Endodermal cell (in vitro differentiated cells): ENCODE measurements around the gene ADGRG7. TPM values are rescaled to one million over a fixed set of nuclear protein-coding genes. Genes with fewer than 3 reads are reported as not detected.

Experiments
- DNase-seq: peaks from one replicate; pipeline ENCODE4 v3.0.0-alpha.2; 2017
- H3K27ac ChIP-seq: 2 replicates; pipeline ENCODE4 v1.5.1; 2013; ENCODE audit warnings: mild to moderate bottlenecking, low read depth, low read length, moderate library complexity
- H3K27me3 ChIP-seq: 2 replicates; pipeline ENCODE4 v1.6.1; 2013; ENCODE audit warnings: mild to moderate bottlenecking, low read length, moderate library complexity; ENCODE audit not compliant: insufficient read depth, control insufficient read depth, poor library complexity, severe bottlenecking
- H3K36me3 ChIP-seq: 2 replicates; pipeline ENCODE4 v1.7.0; 2013; ENCODE audit warnings: mild to moderate bottlenecking, low read length, moderate library complexity; ENCODE audit not compliant: control insufficient read depth, insufficient read depth
- H3K4me1 ChIP-seq: one replicate; pipeline ENCODE4 v1.7.0; 2013; ENCODE audit warnings: low read length; ENCODE audit not compliant: control insufficient read depth, insufficient read depth
- H3K4me3 ChIP-seq: 2 replicates; pipeline ENCODE4 v1.5.1; 2013; ENCODE audit warnings: mild to moderate bottlenecking, low read length, moderate library complexity
- H3K9ac ChIP-seq: 2 replicates; pipeline ENCODE4 v1.6.1; 2013; ENCODE audit warnings: mild to moderate bottlenecking, low read length, moderate library complexity; ENCODE audit not compliant: poor library complexity, severe bottlenecking; ENCODE audit errors: extremely low read depth
- H3K9me3 ChIP-seq: 2 replicates; pipeline ENCODE4 v1.6.1; 2013; ENCODE audit warnings: mild to moderate bottlenecking, low read length, moderate library complexity; ENCODE audit not compliant: control insufficient read depth
- H3K27ac Mint-ChIP-seq: 2 replicates; pipeline ENCODE4 v1.8.0; 2020; ENCODE audit warnings: mixed read lengths
- H3K27me3 Mint-ChIP-seq: 2 replicates; pipeline ENCODE4 v1.8.0; 2021; ENCODE audit warnings: mild to moderate bottlenecking, mixed read lengths; ENCODE audit not compliant: insufficient read depth
- H3K36me3 Mint-ChIP-seq: 2 replicates; pipeline ENCODE4 v1.8.0; 2020; ENCODE audit warnings: low read depth, mixed read lengths
- H3K4me1 Mint-ChIP-seq: 2 replicates; pipeline ENCODE4 v1.8.0; 2020; ENCODE audit warnings: mixed read lengths
- H3K4me3 Mint-ChIP-seq: 2 replicates; pipeline ENCODE4 v1.8.0; 2020; ENCODE audit warnings: mild to moderate bottlenecking, moderate library complexity, mixed read lengths
- H3K9me3 Mint-ChIP-seq: 2 replicates; pipeline ENCODE4 v1.8.0; 2020; ENCODE audit warnings: mild to moderate bottlenecking, mixed read lengths
- WGBS, 2 experiments: methylation state at CpG; one replicate each; pipeline versions ENCODE4 v1.1.5 to v1.1.7; 2013; ENCODE audit warnings: missing lambda C conversion rate in 2 of 2, mixed read lengths in 1 of 2; ENCODE audit not compliant: insufficient coverage in 1 of 2, insufficient read length in 1 of 2; 5-methylcytosine and 5-hydroxymethylcytosine counted together
- total RNA-seq, 2 donors: library from RNA; stranded (reverse); fragmentation: NEBNext Ultra II Directional in 1 of 2; extraction: Animal tissue kit (Norgen Biotek cat#: 25700) in 1 of 2; gene quantifications; 2 replicates in 1 of 2; 3 replicates in 1 of 2; pipeline ENCODE4 v1.2.1, GENCODE V29; 2021
- TF ChIP-seq, protein P1 (sequence below): fragments of 200-600 bp; sonication (generic); conservative IDR thresholded peaks from 2 replicates; pipeline ENCODE4 v1.5.0; 2021; ENCODE audit warnings: antibody characterized with exemption, mild to moderate bottlenecking

The ADGRG7 gene
- total RNA-seq, 2 donors from 2014 or later: 0.70 to 2.1 TPM

DNA sequence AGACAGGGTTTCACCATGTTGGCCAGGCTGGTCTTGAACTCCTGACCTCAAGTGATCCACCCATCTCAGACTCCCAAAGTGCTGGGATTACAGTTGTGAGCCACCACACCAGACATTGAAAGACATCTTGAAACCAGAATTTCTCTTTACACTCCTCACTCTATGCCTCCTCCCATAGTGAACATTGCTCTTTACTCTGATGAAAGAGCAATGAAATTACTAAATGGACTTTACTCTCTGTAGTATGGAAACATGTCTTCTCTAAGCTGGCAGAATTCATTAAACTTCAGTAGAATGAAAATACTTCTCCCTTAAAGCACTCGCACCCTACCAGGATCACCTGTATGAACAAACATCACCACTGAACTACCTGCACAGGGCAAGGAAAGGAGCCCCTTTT lies 72.1 kb downstream of the ADGRG7 start:
- Mint-ChIP-seq H3K4me3 (no peak overlapping the region), H3K9me3 (no peaks in the 10 kb centered on the region), H3K27ac (no peak overlapping the region), H3K36me3 (no peaks in the 10 kb centered on the region), H3K4me1 (no peaks in the 10 kb centered on the region), H3K27me3 (peaks cover 2% of the 10 kb centered on the region)
- TF ChIP-seq, protein P1, sequence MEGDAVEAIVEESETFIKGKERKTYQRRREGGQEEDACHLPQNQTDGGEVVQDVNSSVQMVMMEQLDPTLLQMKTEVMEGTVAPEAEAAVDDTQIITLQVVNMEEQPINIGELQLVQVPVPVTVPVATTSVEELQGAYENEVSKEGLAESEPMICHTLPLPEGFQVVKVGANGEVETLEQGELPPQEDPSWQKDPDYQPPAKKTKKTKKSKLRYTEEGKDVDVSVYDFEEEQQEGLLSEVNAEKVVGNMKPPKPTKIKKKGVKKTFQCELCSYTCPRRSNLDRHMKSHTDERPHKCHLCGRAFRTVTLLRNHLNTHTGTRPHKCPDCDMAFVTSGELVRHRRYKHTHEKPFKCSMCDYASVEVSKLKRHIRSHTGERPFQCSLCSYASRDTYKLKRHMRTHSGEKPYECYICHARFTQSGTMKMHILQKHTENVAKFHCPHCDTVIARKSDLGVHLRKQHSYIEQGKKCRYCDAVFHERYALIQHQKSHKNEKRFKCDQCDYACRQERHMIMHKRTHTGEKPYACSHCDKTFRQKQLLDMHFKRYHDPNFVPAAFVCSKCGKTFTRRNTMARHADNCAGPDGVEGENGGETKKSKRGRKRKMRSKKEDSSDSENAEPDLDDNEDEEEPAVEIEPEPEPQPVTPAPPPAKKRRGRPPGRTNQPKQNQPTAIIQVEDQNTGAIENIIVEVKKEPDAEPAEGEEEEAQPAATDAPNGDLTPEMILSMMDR: no peak
- 79 to 100% methylated on average over 1 of the region's 1 CpG for WGBS, 2 experiments
- H3K27ac ChIP-seq: no peak overlapping the region
- H3K4me1 ChIP-seq: no peaks in the 10 kb centered on the region
- no peaks in the 10 kb centered on the region for H3K27me3 ChIP-seq
- no peak overlapping the region for H3K4me3 ChIP-seq
- DNase-seq: no peak
- H3K9ac ChIP-seq: no peak overlapping the region
- H3K9me3 ChIP-seq: no peaks in the 10 kb centered on the region
- no peaks in the 10 kb centered on the region for H3K36me3 ChIP-seq

DNA sequence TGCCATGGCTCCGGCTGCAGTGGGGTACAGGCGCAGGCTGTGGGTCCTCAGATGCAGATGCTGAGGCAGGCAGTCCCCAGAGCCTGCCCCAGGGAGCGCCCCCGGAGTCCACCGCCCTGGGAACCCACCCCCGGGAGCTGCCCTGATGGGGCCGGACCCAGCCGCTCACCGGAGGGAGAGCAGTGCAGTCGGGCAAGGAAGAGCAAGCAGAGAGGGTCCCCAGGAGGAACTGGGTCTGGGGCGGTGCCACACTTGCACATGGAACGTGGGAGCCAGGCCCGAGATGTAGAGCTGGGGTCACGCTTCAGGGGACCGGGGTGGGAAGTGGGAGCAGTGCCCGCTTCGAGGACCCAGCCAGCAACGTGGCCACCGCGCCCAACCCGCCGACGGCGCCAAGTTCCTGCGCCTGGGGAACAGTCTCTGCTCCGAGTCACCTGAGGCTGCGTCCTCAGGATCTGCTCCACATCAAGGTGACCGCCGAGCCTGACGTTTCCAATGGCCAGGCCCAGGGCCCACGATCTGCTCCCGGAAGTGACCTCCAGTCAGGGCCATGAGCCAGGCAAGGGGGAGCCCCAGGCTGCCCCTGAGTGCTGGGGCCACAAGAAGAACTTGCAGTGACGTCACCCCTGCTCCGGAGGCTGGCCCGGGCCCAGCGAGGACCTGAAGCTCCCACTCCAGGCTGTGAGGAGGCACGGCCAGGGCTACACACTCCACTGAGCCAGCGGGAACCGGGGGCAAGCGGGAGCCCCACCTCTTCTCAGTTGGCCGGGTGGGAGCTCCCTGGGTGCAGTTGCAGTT lies 72.9 kb downstream of the ADGRG7 start:
- TF ChIP-seq, protein P1: no peak
- DNase-seq: no peak
- Histone ChIP-seq H3K36me3 (no peaks in the 10 kb centered on the region), H3K27ac (no peak overlapping the region), H3K9me3 (no peaks in the 10 kb centered on the region), H3K4me3 (no peak overlapping the region), H3K27me3 (no peaks in the 10 kb centered on the region), H3K4me1 (no peaks in the 10 kb centered on the region), H3K9ac (no peak overlapping the region)
- WGBS, 2 experiments: 93 to 97% methylated on average over 32 to 41 of the region's 41 CpGs
- H3K4me1 Mint-ChIP-seq: no peaks in the 10 kb centered on the region
- H3K27me3 Mint-ChIP-seq: no peaks in the 10 kb centered on the region
- H3K9me3 Mint-ChIP-seq: no peaks in the 10 kb centered on the region
- no peak overlapping the region for H3K4me3 Mint-ChIP-seq
- H3K27ac Mint-ChIP-seq: no peak overlapping the region
- H3K36me3 Mint-ChIP-seq: no peaks in the 10 kb centered on the region

DNA sequence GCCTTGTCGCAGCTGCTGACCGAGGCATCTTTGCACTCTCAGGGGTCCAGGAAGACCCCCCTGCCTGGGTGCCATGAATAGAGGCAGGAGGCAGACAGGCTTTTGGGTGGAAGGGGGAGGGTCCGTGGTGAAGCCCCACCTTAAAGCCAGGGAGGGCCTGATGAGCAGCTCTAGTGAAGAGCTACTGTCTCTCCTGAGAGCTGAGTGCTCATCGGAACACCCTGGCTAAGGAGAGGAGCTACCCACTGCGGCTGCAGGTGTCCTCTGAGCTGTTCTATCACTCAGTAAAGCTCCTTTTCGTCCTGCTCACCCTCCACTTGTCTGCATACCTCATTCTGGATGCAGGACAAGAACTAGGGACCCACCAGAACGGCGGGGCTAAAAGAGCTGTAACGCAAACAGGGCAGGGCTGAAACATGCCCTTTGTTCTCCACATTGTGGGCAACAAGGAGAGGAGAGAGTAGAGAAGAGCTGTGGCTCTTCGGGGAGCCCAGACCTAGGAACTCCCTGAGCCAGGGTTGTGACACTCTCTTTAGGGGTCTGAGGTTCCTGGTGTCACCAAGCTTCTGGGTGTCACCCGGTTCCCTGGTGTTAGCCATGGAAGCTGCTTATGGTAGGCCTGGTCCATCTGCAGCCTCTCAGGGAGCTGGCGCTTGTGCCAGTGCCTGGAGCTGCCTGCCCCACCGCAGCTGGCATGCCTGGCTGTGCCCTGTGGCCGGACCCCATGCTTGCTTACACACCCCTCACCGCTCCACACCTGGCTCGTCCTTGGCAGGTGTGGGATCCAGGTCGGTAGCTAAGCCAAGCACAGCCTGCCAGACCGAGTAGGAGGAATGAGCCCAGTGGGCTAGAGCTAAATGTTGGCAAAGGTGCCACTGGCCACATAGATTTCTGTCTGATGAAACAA lies 73.7 kb downstream of the ADGRG7 start:
- Histone ChIP-seq H3K4me1 (no peaks in the 10 kb centered on the region), H3K27me3 (no peaks in the 10 kb centered on the region), H3K9me3 (no peaks in the 10 kb centered on the region), H3K4me3 (no peak overlapping the region), H3K9ac (no peak overlapping the region), H3K27ac (no peak overlapping the region), H3K36me3 (no peaks in the 10 kb centered on the region)
- Mint-ChIP-seq H3K4me1 (no peaks in the 10 kb centered on the region), H3K36me3 (no peaks in the 10 kb centered on the region), H3K27ac (no peak overlapping the region), H3K27me3 (no peaks in the 10 kb centered on the region), H3K9me3 (no peaks in the 10 kb centered on the region), H3K4me3 (no peak overlapping the region)
- peak; percentile 50 for DNase-seq
- TF ChIP-seq, protein P1: no peak
- 90 to 93% methylated on average over 6 to 18 of the region's 18 CpGs for WGBS, 2 experiments
